ENCODE measurements around the gene LRRC23.
A peak's percentile ranks its signal among the peaks of the same experiment; 100 is the strongest.

DNA sequence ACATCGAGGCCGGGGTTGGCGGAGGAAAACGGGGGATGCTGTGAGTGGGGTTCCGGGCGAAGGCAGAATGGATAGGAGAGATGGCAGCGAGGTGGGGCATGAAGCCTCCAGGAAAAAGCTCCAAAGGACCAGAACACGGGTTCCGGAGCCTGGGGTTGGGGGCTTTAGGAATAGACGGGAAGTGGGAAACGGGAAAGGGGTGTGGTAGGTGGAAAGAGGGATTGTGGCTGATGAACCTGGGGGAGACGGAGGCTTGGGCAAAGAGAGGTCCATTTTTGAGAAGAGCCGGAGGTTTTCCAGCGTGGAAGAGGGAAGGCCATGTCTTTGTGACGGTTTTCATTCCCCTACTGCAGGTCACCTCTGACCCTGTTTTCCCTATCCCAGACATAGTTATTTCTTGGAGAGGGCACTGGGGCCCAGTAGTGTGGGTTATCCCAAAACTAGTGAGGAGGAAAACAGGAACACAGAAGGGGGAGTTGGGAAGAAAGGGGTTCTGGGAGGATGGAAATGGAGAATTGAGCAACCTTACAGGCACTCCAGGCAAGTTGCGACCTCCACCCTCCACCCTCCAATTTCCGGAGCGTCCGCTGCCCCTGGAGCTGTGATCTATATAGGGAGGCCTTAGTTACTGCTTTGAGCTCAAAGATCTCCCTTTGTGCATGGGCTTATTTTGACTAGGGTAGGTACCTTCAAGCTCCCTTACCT is 24.2 kb downstream of the LRRC23 start:
- TF ChIP-seq CREB1 (CRISPR knock-in tag; IDR thresholded peaks at IDR 0.05; ENCODE audit: low read depth) (no peak), CTCF (conservative IDR thresholded peaks at IDR 0.05; ENCODE audit: low read depth in 2 of 2) (no peak), EZH2 (IDR thresholded peaks at IDR 0.05; ENCODE audit: low read depth, unreplicated experiment) (no peak), REST (IDR thresholded peaks at IDR 0.05; ENCODE audit: unreplicated experiment) (no peak), ZNF462 (CRISPR knock-in tag; IDR thresholded peaks at IDR 0.05) (no peak), POLR2AphosphoS5 (IDR thresholded peaks at IDR 0.05; ENCODE audit: low read depth) (no peak), STAT1 (IDR thresholded peaks at IDR 0.05; ENCODE audit: unreplicated experiment) (no peak), ZNF331 (CRISPR knock-in tag; IDR thresholded peaks at IDR 0.05; ENCODE audit: low read depth) (no peak), EZH2phosphoT487 (IDR thresholded peaks at IDR 0.05; ENCODE audit: unreplicated experiment) (no peak)
- TF ChIP-seq, protein P1, sequence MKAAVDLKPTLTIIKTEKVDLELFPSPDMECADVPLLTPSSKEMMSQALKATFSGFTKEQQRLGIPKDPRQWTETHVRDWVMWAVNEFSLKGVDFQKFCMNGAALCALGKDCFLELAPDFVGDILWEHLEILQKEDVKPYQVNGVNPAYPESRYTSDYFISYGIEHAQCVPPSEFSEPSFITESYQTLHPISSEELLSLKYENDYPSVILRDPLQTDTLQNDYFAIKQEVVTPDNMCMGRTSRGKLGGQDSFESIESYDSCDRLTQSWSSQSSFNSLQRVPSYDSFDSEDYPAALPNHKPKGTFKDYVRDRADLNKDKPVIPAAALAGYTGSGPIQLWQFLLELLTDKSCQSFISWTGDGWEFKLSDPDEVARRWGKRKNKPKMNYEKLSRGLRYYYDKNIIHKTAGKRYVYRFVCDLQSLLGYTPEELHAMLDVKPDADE (IDR thresholded peaks at IDR 0.05), result peak; percentile 18; the same call in 1 of the 2 replicates

All from GM23338 (cell line).